ENCODE data around the gene FNDC3B. TPM values are rescaled to one million over a fixed set of nuclear protein-coding genes. Genes with fewer than 3 reads are reported as not detected.
"Not testable (repeated sequence)": the region's sequence is repeated elsewhere in the genome, so short reads cannot be mapped to it uniquely, and the experiment has no call there.

Gene FNDC3B
- 100 to 1,000 TPM in 3 of 4 donors, 10 to 100 TPM in 1; 49.7 to 188 (median 165) TPM for total RNA-seq

DNA sequence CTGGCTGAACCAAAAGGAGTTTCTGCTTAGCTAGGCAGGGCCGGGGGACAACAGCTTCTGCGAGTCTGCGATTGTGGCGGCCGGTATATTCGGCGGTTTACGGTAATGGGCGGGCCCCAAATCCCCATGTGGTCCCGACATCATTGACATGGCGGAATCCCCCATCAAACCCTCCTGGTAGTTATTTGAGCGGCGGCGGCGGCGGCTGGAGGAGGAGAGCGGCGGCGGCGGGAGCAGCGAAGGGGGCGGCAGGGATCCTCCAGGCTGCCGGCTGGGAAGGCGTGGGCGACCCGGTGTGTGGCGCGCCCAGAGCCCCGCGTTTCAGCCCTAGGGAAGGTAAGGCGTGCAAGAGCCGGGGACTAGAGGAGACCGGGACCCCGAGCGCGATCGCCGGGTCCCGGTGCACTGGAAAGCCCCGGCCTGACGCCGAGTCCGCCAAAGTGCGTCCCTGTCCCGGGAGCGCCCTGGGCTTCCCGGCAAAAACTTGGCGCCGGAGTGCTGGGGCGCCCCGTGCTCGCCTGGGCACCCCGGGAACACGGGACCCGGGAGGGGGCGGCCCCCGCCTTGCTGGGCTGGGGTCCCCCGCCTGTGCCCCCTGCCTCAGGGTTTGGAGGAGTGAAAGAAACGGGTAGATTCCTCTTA is at the start of gene FNDC3B:
FNDC3B (plus strand) TSS at position 143 of the 642 bp plus-strand sequence. CDS start 72,902 bp downstream, outside the sequence.
- intact Hi-C loops (cut with DNase I; ENCODE audit: low total_unique reads) = no loop called here
- peak within 1 kb of the TSS; percentile 97 to 98 for H3K27ac ChIP-seq

DNA sequence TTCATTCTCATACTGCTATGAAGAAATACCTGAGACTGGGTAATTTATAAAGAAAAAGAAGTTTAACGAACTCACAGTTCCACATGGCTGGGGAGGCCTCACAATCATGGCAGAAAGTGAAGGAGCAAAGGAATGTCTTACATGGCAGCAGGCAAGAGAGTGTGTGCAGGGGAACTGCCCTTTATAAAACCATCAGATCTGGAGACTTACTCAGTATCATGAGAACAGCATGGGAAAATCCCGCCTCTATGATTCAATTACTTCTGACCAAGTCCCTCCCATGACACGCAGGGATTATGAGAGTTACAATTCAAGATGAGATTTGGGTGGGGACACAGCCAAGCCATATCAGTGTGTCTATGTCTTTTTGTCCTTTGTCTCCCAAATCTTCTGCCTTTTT is 49.1 kb upstream of the FNDC3B start:
- H3K27ac ChIP-seq; H3K4me1 ChIP-seq; intact Hi-C loops (cut with DNase I; ENCODE audit: low total_unique reads); H3K9me3 ChIP-seq; H3K36me3 ChIP-seq; H3K27me3 ChIP-seq; DNase-seq; H3K4me3 ChIP-seq: not testable (repeated sequence)

More for the DNA sequence above, at the start of gene FNDC3B:
- no peaks in the 10 kb centered on the region for H3K27me3 ChIP-seq
- H3K36me3 ChIP-seq = no peaks in the 10 kb centered on the region
- peak within 1 kb of the TSS; percentile 69 to 93 for H3K4me3 ChIP-seq
- DNase-seq = peak; percentile 96
- no peaks in the 10 kb centered on the region for H3K4me1 ChIP-seq
- TF ChIP-seq CTCF (IDR thresholded peaks at IDR 0.05) = peak in 1 of 4 experiments; percentile 15
- peak; percentile 82 to 89 for TF ChIP-seq POLR2A (IDR thresholded peaks at IDR 0.05)
- no peaks in the 10 kb centered on the region for H3K9me3 ChIP-seq

DNA sequence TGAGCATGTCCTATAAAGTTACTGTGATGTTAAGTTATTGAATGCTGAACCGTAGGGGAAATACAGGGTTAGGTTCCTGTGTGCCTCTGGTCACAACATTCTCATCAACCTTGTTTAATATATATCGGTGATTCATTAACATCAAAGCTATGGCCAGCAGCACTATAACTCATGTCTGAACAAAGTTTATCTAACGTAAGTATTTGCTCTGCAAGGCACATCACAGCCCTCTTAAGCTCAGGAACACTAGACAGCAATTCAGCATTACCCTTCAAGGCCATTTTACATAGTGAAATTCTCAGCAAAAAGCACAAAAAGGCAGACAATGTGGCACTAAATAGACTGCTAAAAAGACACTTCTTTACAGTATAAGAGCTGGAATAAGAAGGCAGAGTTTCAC is 48.2 kb upstream of the FNDC3B start:
- H3K9me3 ChIP-seq = peaks cover 0 to under 1% of the 10 kb centered on the region in 2 donors
- H3K4me1 ChIP-seq = no peaks in the 10 kb centered on the region
- no peak overlapping the region for H3K4me3 ChIP-seq
- H3K27me3 ChIP-seq = no peaks in the 10 kb centered on the region
- no peaks in the 10 kb centered on the region for H3K36me3 ChIP-seq
- H3K27ac ChIP-seq = no peak overlapping the region
- TF ChIP-seq POLR2A (IDR thresholded peaks at IDR 0.05) (no peak), CTCF (IDR thresholded peaks at IDR 0.05) (no peak)
- intact Hi-C loops (cut with DNase I; ENCODE audit: low total_unique reads) = no loop called here
- DNase-seq = no peak

- DNase-seq = no peak
- Histone ChIP-seq H3K36me3 (no peaks in the 10 kb centered on the region), H3K27ac (no peak overlapping the region), H3K4me3 (no peak overlapping the region), H3K27me3 (no peaks in the 10 kb centered on the region), H3K9me3 (peaks cover 0 to 8% of the 10 kb centered on the region in 2 donors), H3K4me1 (no peaks in the 10 kb centered on the region)
- intact Hi-C loops (cut with DNase I; ENCODE audit: low total_unique reads) = no loop called here
- TF ChIP-seq CTCF (IDR thresholded peaks at IDR 0.05) (no peak), POLR2A (IDR thresholded peaks at IDR 0.05) (no peak)
Measured at GRCh38 chr3:171994646-171995428, 44.5 kb upstream of the FNDC3B start.

DNA sequence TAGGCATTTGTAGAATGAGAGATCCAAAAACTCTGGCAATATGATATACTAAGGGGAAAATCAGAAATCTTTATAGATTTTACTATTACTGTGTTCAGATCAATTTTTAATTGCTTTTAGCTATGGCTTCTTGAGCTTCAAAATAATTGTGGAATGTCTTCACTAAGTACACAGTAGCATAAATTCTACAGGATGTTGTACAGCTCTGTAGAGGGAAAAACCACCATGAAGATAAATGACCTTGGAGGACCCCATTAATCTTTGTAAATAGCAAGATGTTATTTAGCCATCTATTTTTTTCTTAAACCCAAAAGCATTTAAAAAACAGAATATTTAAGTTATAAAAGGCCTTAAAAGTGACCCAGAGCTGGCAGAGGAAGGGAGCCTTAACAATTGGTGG is 43.9 kb upstream of the FNDC3B start:
- Histone ChIP-seq H3K27ac (no peak overlapping the region), H3K4me1 (no peaks in the 10 kb centered on the region), H3K9me3 (peaks cover 0 to 8% of the 10 kb centered on the region in 2 donors), H3K36me3 (no peaks in the 10 kb centered on the region), H3K4me3 (no peak overlapping the region), H3K27me3 (no peaks in the 10 kb centered on the region)
- TF ChIP-seq POLR2A (IDR thresholded peaks at IDR 0.05) = no peak
- no peak for TF ChIP-seq CTCF (IDR thresholded peaks at IDR 0.05)
- no peak for DNase-seq
- intact Hi-C loops (cut with DNase I; ENCODE audit: low total_unique reads) = no loop called here
